H1 (cell line): Measurements from ENCODE around the gene ZC3H7B. TPM values are rescaled to one million over a fixed set of nuclear protein-coding genes. Genes with fewer than 3 reads are reported as not detected.

ENCODE experiments used
- ASH2L ChIP-seq: fragments of 200-600, 300-600 bp; sonication (generic); IDR thresholded peaks from one replicate; pipeline ENCODE4 v1.7.1; 2017; ENCODE audit warnings: low read length
- BACH1 ChIP-seq: IDR thresholded peaks from 2 replicates; pipeline ENCODE4 v1.6.1; 2012; ENCODE audit warnings: low read length, improper control_type of control experiment
- CREB1 ChIP-seq: IDR thresholded peaks from 2 replicates; pipeline ENCODE4 v1.6.1; 2012; ENCODE audit warnings: inconsistent platforms
- NANOG ChIP-seq: IDR thresholded peaks from 2 replicates; pipeline ENCODE4 v1.6.1; 2011; ENCODE audit warnings: low read length, low read depth, mild to moderate bottlenecking, inconsistent platforms; ENCODE audit not compliant: insufficient read depth, poor library complexity, severe bottlenecking
- POLR2A ChIP-seq, 2 experiments: IDR thresholded peaks; 1 replicate in 1 of 2; 2 replicates in 1 of 2; pipeline ENCODE4 v1.6.1; 2011; ENCODE audit warnings: low read depth in 2 of 2, low read length in 2 of 2, mild to moderate bottlenecking in 2 of 2; ENCODE audit errors: control extremely low read depth in 1 of 2
- POLR2AphosphoS5 ChIP-seq: IDR thresholded peaks from 2 replicates; pipeline ENCODE4 v1.6.1; 2011; ENCODE audit warnings: low read depth, low read length
- POU5F1 ChIP-seq: IDR thresholded peaks from 2 replicates; pipeline ENCODE4 v1.6.1; 2011; ENCODE audit warnings: low read depth, mild to moderate bottlenecking, low read length, moderate library complexity
- TCF12 ChIP-seq: IDR thresholded peaks from 2 replicates; pipeline ENCODE4 v1.6.1; 2011; ENCODE audit warnings: low read depth, mild to moderate bottlenecking, low read length
- polyA plus RNA-seq, 7 experiments: library from polyadenylated mRNA; depleted of rRNA in 3 of 7; stranded (reverse) in 5 of 7; unstranded in 2 of 7; fragments of >200 nt in 5 of 7; fragments of 200-250 nt in 2 of 7; gene quantifications; 1 replicate in 5 of 7; 2 replicates in 1 of 7; 4 replicates in 1 of 7; pipeline versions ENCODE4 v1.2.1 to v1.2.3, GENCODE V29; 2011 to 2013; ENCODE audit warnings: missing spikeins in 2 of 7, mixed read lengths in 2 of 7
- total RNA-seq: library from RNA; stranded (reverse); fragmentation: NEBNext Ultra II Directional; extraction: Animal tissue kit (Norgen Biotek cat#: 25700); gene quantifications from 2 replicates; pipeline ENCODE4 v1.2.1, GENCODE V29; 2021
- TF ChIP-seq, protein P1 (sequence below): fragments of 300-600 bp; sonication (generic); IDR thresholded peaks from 2 replicates; pipeline ENCODE4 v1.7.1; 2012; ENCODE audit warnings: low read length, moderate library complexity, mild to moderate bottlenecking, inconsistent platforms; ENCODE audit not compliant: insufficient replicate concordance
- TF ChIP-seq, protein P2 (sequence below): IDR thresholded peaks from 2 replicates; pipeline ENCODE4 v1.6.1; 2012; ENCODE audit warnings: low read length, inconsistent platforms

Gene ZC3H7B
- total and polyA plus RNA-seq, 2 of the 8 experiments (the other 6 are each of a cell fraction or from before 2014, with no cell fraction given), result 35.5 to 78.6 TPM

DNA sequence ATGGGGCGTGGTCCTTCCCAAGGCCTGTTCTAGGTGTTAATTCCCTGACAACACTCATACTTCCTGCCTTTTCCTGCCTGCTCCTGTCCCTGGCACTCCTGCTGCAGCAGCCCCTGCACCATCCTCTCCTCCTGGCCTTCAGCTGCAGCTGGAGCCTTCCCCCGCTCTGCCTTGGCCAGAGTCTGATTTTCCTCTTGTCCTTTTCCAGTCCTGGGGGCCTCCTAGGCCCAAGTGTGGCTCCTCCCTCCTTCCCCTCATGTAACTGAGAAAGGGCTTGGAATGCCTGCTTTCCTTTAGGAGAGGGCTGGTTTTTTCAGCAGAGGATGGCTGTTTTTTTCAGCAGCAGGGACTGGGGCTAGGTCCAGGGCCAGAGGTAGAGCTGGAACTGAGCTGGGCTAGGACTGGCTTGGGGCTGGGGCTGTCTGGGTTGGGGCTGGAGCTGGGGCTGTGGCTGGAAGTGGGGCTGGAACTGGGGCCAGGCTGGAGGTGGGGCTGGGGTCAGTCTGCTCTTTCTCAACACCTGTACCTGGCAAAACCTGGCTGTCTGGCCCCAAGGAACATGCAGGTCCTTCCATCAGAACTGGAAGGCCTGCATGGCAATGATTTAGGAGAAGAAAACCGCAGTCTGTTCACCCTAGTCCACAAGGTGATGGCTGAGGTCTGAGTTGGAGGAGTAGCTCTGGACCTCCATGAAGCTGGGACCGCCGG, 23.6 kb downstream of the ZC3H7B start (continued):
- TF ChIP-seq, protein P1, sequence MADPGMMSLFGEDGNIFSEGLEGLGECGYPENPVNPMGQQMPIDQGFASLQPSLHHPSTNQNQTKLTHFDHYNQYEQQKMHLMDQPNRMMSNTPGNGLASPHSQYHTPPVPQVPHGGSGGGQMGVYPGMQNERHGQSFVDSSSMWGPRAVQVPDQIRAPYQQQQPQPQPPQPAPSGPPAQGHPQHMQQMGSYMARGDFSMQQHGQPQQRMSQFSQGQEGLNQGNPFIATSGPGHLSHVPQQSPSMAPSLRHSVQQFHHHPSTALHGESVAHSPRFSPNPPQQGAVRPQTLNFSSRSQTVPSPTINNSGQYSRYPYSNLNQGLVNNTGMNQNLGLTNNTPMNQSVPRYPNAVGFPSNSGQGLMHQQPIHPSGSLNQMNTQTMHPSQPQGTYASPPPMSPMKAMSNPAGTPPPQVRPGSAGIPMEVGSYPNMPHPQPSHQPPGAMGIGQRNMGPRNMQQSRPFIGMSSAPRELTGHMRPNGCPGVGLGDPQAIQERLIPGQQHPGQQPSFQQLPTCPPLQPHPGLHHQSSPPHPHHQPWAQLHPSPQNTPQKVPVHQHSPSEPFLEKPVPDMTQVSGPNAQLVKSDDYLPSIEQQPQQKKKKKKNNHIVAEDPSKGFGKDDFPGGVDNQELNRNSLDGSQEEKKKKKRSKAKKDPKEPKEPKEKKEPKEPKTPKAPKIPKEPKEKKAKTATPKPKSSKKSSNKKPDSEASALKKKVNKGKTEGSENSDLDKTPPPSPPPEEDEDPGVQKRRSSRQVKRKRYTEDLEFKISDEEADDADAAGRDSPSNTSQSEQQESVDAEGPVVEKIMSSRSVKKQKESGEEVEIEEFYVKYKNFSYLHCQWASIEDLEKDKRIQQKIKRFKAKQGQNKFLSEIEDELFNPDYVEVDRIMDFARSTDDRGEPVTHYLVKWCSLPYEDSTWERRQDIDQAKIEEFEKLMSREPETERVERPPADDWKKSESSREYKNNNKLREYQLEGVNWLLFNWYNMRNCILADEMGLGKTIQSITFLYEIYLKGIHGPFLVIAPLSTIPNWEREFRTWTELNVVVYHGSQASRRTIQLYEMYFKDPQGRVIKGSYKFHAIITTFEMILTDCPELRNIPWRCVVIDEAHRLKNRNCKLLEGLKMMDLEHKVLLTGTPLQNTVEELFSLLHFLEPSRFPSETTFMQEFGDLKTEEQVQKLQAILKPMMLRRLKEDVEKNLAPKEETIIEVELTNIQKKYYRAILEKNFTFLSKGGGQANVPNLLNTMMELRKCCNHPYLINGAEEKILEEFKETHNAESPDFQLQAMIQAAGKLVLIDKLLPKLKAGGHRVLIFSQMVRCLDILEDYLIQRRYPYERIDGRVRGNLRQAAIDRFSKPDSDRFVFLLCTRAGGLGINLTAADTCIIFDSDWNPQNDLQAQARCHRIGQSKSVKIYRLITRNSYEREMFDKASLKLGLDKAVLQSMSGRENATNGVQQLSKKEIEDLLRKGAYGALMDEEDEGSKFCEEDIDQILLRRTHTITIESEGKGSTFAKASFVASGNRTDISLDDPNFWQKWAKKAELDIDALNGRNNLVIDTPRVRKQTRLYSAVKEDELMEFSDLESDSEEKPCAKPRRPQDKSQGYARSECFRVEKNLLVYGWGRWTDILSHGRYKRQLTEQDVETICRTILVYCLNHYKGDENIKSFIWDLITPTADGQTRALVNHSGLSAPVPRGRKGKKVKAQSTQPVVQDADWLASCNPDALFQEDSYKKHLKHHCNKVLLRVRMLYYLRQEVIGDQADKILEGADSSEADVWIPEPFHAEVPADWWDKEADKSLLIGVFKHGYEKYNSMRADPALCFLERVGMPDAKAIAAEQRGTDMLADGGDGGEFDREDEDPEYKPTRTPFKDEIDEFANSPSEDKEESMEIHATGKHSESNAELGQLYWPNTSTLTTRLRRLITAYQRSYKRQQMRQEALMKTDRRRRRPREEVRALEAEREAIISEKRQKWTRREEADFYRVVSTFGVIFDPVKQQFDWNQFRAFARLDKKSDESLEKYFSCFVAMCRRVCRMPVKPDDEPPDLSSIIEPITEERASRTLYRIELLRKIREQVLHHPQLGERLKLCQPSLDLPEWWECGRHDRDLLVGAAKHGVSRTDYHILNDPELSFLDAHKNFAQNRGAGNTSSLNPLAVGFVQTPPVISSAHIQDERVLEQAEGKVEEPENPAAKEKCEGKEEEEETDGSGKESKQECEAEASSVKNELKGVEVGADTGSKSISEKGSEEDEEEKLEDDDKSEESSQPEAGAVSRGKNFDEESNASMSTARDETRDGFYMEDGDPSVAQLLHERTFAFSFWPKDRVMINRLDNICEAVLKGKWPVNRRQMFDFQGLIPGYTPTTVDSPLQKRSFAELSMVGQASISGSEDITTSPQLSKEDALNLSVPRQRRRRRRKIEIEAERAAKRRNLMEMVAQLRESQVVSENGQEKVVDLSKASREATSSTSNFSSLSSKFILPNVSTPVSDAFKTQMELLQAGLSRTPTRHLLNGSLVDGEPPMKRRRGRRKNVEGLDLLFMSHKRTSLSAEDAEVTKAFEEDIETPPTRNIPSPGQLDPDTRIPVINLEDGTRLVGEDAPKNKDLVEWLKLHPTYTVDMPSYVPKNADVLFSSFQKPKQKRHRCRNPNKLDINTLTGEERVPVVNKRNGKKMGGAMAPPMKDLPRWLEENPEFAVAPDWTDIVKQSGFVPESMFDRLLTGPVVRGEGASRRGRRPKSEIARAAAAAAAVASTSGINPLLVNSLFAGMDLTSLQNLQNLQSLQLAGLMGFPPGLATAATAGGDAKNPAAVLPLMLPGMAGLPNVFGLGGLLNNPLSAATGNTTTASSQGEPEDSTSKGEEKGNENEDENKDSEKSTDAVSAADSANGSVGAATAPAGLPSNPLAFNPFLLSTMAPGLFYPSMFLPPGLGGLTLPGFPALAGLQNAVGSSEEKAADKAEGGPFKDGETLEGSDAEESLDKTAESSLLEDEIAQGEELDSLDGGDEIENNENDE, result no peak
- TF ChIP-seq POLR2A (IDR thresholded peaks at IDR 0.05; ENCODE audit: control extremely low read depth in 1 of 2, low read depth in 2 of 2, low read length in 2 of 2) (no peak), NANOG (no peak), BACH1 (no peak), TCF12 (no peak), POU5F1 (no peak), ASH2L (no peak), CREB1 (no peak), POLR2AphosphoS5 (no peak)
- TF ChIP-seq, protein P2, sequence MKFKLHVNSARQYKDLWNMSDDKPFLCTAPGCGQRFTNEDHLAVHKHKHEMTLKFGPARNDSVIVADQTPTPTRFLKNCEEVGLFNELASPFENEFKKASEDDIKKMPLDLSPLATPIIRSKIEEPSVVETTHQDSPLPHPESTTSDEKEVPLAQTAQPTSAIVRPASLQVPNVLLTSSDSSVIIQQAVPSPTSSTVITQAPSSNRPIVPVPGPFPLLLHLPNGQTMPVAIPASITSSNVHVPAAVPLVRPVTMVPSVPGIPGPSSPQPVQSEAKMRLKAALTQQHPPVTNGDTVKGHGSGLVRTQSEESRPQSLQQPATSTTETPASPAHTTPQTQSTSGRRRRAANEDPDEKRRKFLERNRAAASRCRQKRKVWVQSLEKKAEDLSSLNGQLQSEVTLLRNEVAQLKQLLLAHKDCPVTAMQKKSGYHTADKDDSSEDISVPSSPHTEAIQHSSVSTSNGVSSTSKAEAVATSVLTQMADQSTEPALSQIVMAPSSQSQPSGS, result no peak
